GM23248 (cell line): ENCODE data around the gene SEC22A. TPM values are rescaled to one million over a fixed set of nuclear protein-coding genes. Genes with fewer than 3 reads are reported as not detected.

Source experiments
- DNase-seq: peaks from one replicate; pipeline ENCODE4 v3.0.0-alpha.2; 2015
- H2AFZ ChIP-seq: fragments of 200-600 bp; sonication (generic); 2 replicates; pipeline ENCODE4 v1.6.1; 2016; ENCODE audit warnings: antibody characterized with exemption
- H3F3A ChIP-seq: fragments of 200-600 bp; sonication (generic); 2 replicates; pipeline ENCODE4 v1.6.1; 2016; ENCODE audit warnings: mild to moderate bottlenecking, antibody characterized with exemption, mixed run types; ENCODE audit not compliant: insufficient read depth
- H3K27ac ChIP-seq: fragments of 200-600 bp; sonication (generic); 2 replicates; pipeline ENCODE4 v1.5.1; 2016; ENCODE audit warnings: mild to moderate bottlenecking
- H3K27me3 ChIP-seq: fragments of 200-600 bp; sonication (generic); replicated peaks from 2 replicates; pipeline ENCODE4 v1.6.1; 2016; ENCODE audit warnings: mild to moderate bottlenecking; ENCODE audit not compliant: insufficient read depth
- H3K36me3 ChIP-seq: fragments of 200-600 bp; sonication (generic); 2 replicates; pipeline ENCODE4 v1.6.1; 2016; ENCODE audit warnings: low read depth, mild to moderate bottlenecking
- H3K4me1 ChIP-seq: fragments of 200-600 bp; sonication (generic); 2 replicates; pipeline ENCODE4 v1.6.1; 2016; ENCODE audit warnings: mild to moderate bottlenecking; ENCODE audit not compliant: insufficient read depth
- H3K4me2 ChIP-seq: fragments of 200-600 bp; sonication (generic); one replicate; pipeline ENCODE4 v1.6.1; 2016; ENCODE audit warnings: mild to moderate bottlenecking; ENCODE audit not compliant: unreplicated experiment
- H3K4me3 ChIP-seq: fragments of 200-600 bp; sonication (generic); 2 replicates; pipeline ENCODE4 v1.5.1; 2016; ENCODE audit warnings: mild to moderate bottlenecking
- H3K79me2 ChIP-seq: fragments of 200-600 bp; sonication (generic); 2 replicates; pipeline ENCODE4 v1.6.1; 2016; ENCODE audit warnings: mild to moderate bottlenecking; ENCODE audit not compliant: insufficient read depth
- H3K9ac ChIP-seq: fragments of 200-600 bp; sonication (generic); 2 replicates; pipeline ENCODE4 v1.6.1; 2016; ENCODE audit warnings: mild to moderate bottlenecking
- H3K9me2 ChIP-seq: fragments of 200-600 bp; sonication (generic); 2 replicates; pipeline ENCODE4 v1.6.1; 2016; ENCODE audit warnings: mixed run types, mild to moderate bottlenecking, moderate library complexity; ENCODE audit not compliant: insufficient read depth
- H3K9me3 ChIP-seq: fragments of 200-600 bp; sonication (generic); one replicate; pipeline ENCODE4 v1.6.1; 2017; ENCODE audit warnings: low read depth
- H4K20me1 ChIP-seq: fragments of 200-600 bp; sonication (generic); 2 replicates; pipeline ENCODE4 v1.6.0; 2016; ENCODE audit not compliant: insufficient read depth
- EZH2 ChIP-seq: fragments of 200-600 bp; sonication (generic); IDR thresholded peaks from 2 replicates; pipeline ENCODE4 v1.6.1; 2018; ENCODE audit warnings: antibody characterized with exemption, mild to moderate bottlenecking; ENCODE audit not compliant: insufficient read depth, poor library complexity, severe bottlenecking
- EZH2phosphoT487 ChIP-seq: fragments of 200-600 bp; sonication (generic); IDR thresholded peaks from 2 replicates; pipeline ENCODE4 v1.6.1; 2018; ENCODE audit warnings: antibody characterized with exemption, moderate library complexity, mild to moderate bottlenecking, low read depth; ENCODE audit not compliant: insufficient read depth
- WGBS, 2 experiments: methylation state at CpG; one replicate each; pipeline ENCODE4 v1.1.6; 2015 to 2017; ENCODE audit warnings: low lambda C conversion rate in 2 of 2, low coverage in 1 of 2; ENCODE audit errors: missing lambda C conversion rate in 2 of 2; 5-methylcytosine and 5-hydroxymethylcytosine counted together
- in situ Hi-C: fragments of 300-500 bp; cut with MboI; formaldehyde crosslinking; loops from 2 replicates; pipeline ENCODE4 v1.15.0; 2020
- polyA plus RNA-seq: library from polyadenylated mRNA; unstranded; fragments of >200 nt; fragmentation: Nextera tagmentation; extraction: Ambion mirVana; gene quantifications from 2 replicates; pipeline ENCODE4 v1.2.1, GENCODE V29; 2016
- total RNA-seq: library from RNA; depleted of rRNA; stranded (reverse); fragments of >200 nt; shearing (Covaris generic); gene quantifications from 2 replicates; pipeline ENCODE4 v1.2.3, GENCODE V29; 2014

SEC22A gene
- total and polyA plus RNA-seq, 2 experiments from 2014 or later: 35.1 to 44.5 TPM

GRCh38 chr3:123296836-123297626, 95.3 kb downstream of the SEC22A start:
- no peaks in the 10 kb centered on the region for H3K4me1 ChIP-seq
- no peak overlapping the region for H3K27ac ChIP-seq
- no peak overlapping the region for H3K9ac ChIP-seq
- no peaks in the 10 kb centered on the region for H3K9me2 ChIP-seq
- DNase-seq: no peak
- WGBS, 2 experiments: 64 to 68% methylated on average over 13 of the region's 13 CpGs
- H3K4me2 ChIP-seq: no peak overlapping the region
- in situ Hi-C loops: no loop called here
- no peaks in the 10 kb centered on the region for H4K20me1 ChIP-seq
- no peaks in the 10 kb centered on the region for H3F3A ChIP-seq
- H3K79me2 ChIP-seq: no peaks in the 10 kb centered on the region
- no peaks in the 10 kb centered on the region for H3K36me3 ChIP-seq
- no peak overlapping the region for H3K4me3 ChIP-seq
- H3K27me3 ChIP-seq: no peaks in the 10 kb centered on the region; the same call in 1 of the 2 replicates
- no peak overlapping the region for H2AFZ ChIP-seq
- H3K9me3 ChIP-seq: no peaks in the 10 kb centered on the region
- no peak for TF ChIP-seq EZH2phosphoT487

GRCh38 chr3:123297627-123297899, 95.8 kb downstream of the SEC22A start:
- 68 to 74% methylated on average over 6 of the region's 6 CpGs for WGBS, 2 experiments

GRCh38 chr3:123298903-123299302, 97.2 kb downstream of the SEC22A start:
- no peak overlapping the region for H3K4me3 ChIP-seq
- no peak overlapping the region for H3K27ac ChIP-seq
- no peaks in the 10 kb centered on the region for H4K20me1 ChIP-seq
- H3K9ac ChIP-seq: no peak overlapping the region
- WGBS, 2 experiments: 54 to 58% methylated on average over 5 of the region's 5 CpGs
- TF ChIP-seq EZH2 (no peak), EZH2phosphoT487 (no peak)
- H3F3A ChIP-seq: no peaks in the 10 kb centered on the region
- H3K79me2 ChIP-seq: no peaks in the 10 kb centered on the region
- in situ Hi-C loops: no loop called here
- H3K9me2 ChIP-seq: no peaks in the 10 kb centered on the region
- DNase-seq: peak; percentile 29
- no peaks in the 10 kb centered on the region for H3K9me3 ChIP-seq
- no peaks in the 10 kb centered on the region for H3K4me1 ChIP-seq
- H3K36me3 ChIP-seq: no peaks in the 10 kb centered on the region
- no peaks in the 10 kb centered on the region; the same call in 1 of the 2 replicates for H3K27me3 ChIP-seq
- H3K4me2 ChIP-seq: no peak overlapping the region
- no peak overlapping the region for H2AFZ ChIP-seq

More at GRCh38 chr3:123297627-123297899, 95.8 kb downstream of the SEC22A start:
- TF ChIP-seq EZH2: no peak
- TF ChIP-seq EZH2phosphoT487: no peak
- H3K9ac ChIP-seq: no peak overlapping the region
- no peak for DNase-seq
- H3K27me3 ChIP-seq: no peaks in the 10 kb centered on the region; the same call in 1 of the 2 replicates
- no peak overlapping the region for H3K27ac ChIP-seq
- H3K36me3 ChIP-seq: no peaks in the 10 kb centered on the region
- in situ Hi-C loops: no loop called here
- no peaks in the 10 kb centered on the region for H3K9me2 ChIP-seq
- no peaks in the 10 kb centered on the region for H3K9me3 ChIP-seq
- H3F3A ChIP-seq: no peaks in the 10 kb centered on the region
- H4K20me1 ChIP-seq: no peaks in the 10 kb centered on the region
- H3K4me1 ChIP-seq: no peaks in the 10 kb centered on the region
- no peak overlapping the region for H2AFZ ChIP-seq
- H3K4me2 ChIP-seq: no peak overlapping the region
- no peaks in the 10 kb centered on the region for H3K79me2 ChIP-seq
- no peak overlapping the region for H3K4me3 ChIP-seq

GRCh38 chr3:123299581-123299980, 97.8 kb downstream of the SEC22A start:
- Histone ChIP-seq H3K9me2 (no peaks in the 10 kb centered on the region), H3K79me2 (no peaks in the 10 kb centered on the region), H3K27me3 (no peaks in the 10 kb centered on the region; the same call in 1 of the 2 replicates), H3K4me2 (no peak overlapping the region), H3K4me3 (no peak overlapping the region), H3K36me3 (no peaks in the 10 kb centered on the region), H3K4me1 (no peaks in the 10 kb centered on the region), H3K9me3 (no peaks in the 10 kb centered on the region), H3K27ac (no peak overlapping the region), H3K9ac (no peak overlapping the region), H3F3A (no peaks in the 10 kb centered on the region), H2AFZ (no peak overlapping the region), H4K20me1 (no peaks in the 10 kb centered on the region)
- no peak for DNase-seq
- TF ChIP-seq EZH2phosphoT487 (no peak), EZH2 (no peak)
- 71 to 73% methylated on average over 8 of the region's 8 CpGs for WGBS, 2 experiments
- in situ Hi-C loops: no loop called here
